Neural crest cell (in vitro differentiated cells): ENCODE data around the gene IFNLR1. TPM values are rescaled to one million over a fixed set of nuclear protein-coding genes. Genes with fewer than 3 reads are reported as not detected.
A peak's percentile ranks its signal among the peaks of the same experiment; 100 is the strongest.

ENCODE experiments used
- DNase-seq: peaks from one replicate; pipeline ENCODE4 v3.0.0; 2021; ENCODE audit warnings: low read depth, mixed read lengths, low spot score
- H3K27ac Mint-ChIP-seq: one replicate; pipeline ENCODE4 v1.8.0; 2021; ENCODE audit warnings: mild to moderate bottlenecking, mixed read lengths; ENCODE audit not compliant: unreplicated experiment
- H3K27me3 Mint-ChIP-seq: 2 replicates; pipeline ENCODE4 v1.8.0; 2021; ENCODE audit warnings: low read depth, mild to moderate bottlenecking, mixed read lengths
- H3K36me3 Mint-ChIP-seq: 2 replicates; pipeline ENCODE4 v1.8.0; 2021; ENCODE audit warnings: low read depth, mild to moderate bottlenecking, mixed read lengths
- H3K4me1 Mint-ChIP-seq: 2 replicates; pipeline ENCODE4 v1.8.0; 2021; ENCODE audit warnings: mixed read lengths
- H3K4me3 Mint-ChIP-seq: one replicate; pipeline ENCODE4 v1.8.0; 2021; ENCODE audit warnings: mild to moderate bottlenecking, mixed read lengths
- H3K9me3 Mint-ChIP-seq: 2 replicates; pipeline ENCODE4 v1.8.0; 2021; ENCODE audit warnings: mixed read lengths
- total RNA-seq: library from RNA; stranded (reverse); gene quantifications from 2 replicates; pipeline ENCODE4 v1.2.1, GENCODE V29; 2021
- TF ChIP-seq, protein P1 (sequence below): fragments of 200-600 bp; sonication (generic); conservative IDR thresholded peaks from 2 replicates; pipeline ENCODE4 v1.5.0; 2021; ENCODE audit warnings: antibody characterized with exemption, mild to moderate bottlenecking

The IFNLR1 gene
- total RNA-seq, 1 donor from 2014 or later = 0.21 TPM

DNA sequence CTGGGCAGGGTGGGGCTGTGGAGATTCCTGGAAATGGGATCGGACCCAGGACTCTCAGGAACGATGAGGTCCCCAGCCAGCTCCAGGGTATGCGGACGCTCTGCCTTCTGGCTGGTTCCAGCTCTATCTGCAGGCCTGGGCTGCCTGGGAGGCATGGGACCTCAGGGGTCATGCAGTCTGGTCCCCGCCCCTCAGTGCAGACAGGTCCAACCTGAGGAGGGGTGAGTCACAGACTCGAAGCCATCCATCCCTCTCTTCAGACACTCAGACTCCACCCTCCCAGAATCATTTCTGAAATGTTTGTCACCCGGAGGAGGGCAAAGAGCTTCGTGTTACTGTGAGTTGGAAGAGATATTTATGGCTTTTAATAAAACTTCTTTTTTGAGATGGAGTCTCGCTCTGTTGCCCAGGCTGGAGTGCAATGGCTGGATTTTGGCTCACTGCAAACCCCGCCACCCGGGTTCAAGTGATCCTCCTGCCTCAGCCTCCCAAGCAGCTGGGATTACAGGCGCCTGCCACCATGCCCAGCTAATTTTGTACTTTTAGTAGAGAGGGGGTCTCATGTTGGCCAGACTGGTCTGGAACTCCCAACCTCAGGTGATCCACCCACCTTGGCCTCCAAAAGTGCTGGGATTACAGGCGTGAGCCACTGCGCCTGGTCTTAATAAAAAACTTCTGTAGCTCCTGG, 69.2 kb downstream of the IFNLR1 start:
- no peaks in the 10 kb centered on the region for H3K9me3 Mint-ChIP-seq
- DNase-seq = no peak
- H3K4me3 Mint-ChIP-seq = no peak overlapping the region
- TF ChIP-seq, protein P1, sequence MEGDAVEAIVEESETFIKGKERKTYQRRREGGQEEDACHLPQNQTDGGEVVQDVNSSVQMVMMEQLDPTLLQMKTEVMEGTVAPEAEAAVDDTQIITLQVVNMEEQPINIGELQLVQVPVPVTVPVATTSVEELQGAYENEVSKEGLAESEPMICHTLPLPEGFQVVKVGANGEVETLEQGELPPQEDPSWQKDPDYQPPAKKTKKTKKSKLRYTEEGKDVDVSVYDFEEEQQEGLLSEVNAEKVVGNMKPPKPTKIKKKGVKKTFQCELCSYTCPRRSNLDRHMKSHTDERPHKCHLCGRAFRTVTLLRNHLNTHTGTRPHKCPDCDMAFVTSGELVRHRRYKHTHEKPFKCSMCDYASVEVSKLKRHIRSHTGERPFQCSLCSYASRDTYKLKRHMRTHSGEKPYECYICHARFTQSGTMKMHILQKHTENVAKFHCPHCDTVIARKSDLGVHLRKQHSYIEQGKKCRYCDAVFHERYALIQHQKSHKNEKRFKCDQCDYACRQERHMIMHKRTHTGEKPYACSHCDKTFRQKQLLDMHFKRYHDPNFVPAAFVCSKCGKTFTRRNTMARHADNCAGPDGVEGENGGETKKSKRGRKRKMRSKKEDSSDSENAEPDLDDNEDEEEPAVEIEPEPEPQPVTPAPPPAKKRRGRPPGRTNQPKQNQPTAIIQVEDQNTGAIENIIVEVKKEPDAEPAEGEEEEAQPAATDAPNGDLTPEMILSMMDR = no peak
- no peaks in the 10 kb centered on the region for H3K4me1 Mint-ChIP-seq
- H3K36me3 Mint-ChIP-seq = no peaks in the 10 kb centered on the region
- H3K27me3 Mint-ChIP-seq = peaks cover 19% of the 10 kb centered on the region
- H3K27ac Mint-ChIP-seq = no peak overlapping the region

DNA sequence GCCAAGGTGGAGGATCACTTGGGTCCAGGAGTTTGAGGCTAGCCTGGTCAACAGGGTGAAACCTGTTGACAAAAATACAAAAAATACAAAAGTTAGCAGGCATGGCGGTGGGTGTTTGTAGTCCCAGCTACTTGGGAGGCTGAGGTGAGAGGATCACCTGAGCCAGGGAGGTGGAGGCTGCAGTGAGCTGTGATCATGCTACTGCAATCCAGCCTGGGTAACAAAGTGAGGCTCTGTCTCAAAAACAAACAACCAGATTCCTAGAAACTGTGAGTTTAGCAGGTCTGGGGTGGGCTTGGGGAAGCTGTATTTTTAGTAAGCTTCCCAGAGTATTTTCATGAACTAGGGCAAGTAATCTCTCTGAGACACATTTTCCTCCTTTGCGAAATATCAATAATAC, 70.0 kb downstream of the IFNLR1 start:
- Mint-ChIP-seq H3K9me3 (no peaks in the 10 kb centered on the region), H3K4me3 (no peak overlapping the region), H3K27ac (no peak overlapping the region), H3K4me1 (no peaks in the 10 kb centered on the region), H3K27me3 (peaks cover 26% of the 10 kb centered on the region), H3K36me3 (no peaks in the 10 kb centered on the region)
- TF ChIP-seq, protein P1 = no peak
- no peak for DNase-seq

- Mint-ChIP-seq H3K27me3 (peaks cover 34% of the 10 kb centered on the region), H3K4me3 (no peak overlapping the region)
- TF ChIP-seq, protein P1 = no peak
Measured at GRCh38 chr1:24114753-24115152, 72.3 kb downstream of the IFNLR1 start.

DNA sequence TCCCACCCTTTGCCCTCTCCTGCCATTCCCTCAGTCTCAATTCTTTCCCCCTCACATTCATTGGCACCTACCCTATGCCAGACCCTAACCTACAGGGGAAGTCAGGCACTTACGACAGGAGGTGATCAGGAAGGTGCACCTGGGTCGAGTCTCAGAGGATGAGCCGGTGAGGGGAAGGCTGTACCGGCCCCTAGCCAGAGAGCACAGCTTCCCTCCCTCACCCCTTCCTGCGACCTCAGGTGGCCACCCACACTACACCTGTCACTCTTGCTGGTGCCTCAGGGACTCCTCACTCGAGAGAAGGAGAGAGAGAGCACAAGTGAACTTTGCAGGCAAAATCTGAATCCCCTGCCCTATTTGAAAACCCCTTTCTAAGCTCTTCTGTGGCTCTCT, 73.5 kb downstream of the IFNLR1 start:
- no peak for DNase-seq
- TF ChIP-seq, protein P1 = no peak
- no peak overlapping the region for H3K27ac Mint-ChIP-seq
- peaks cover 5% of the 10 kb centered on the region for H3K4me1 Mint-ChIP-seq
- H3K4me3 Mint-ChIP-seq = no peak overlapping the region
- H3K27me3 Mint-ChIP-seq = peaks cover 34% of the 10 kb centered on the region
- H3K36me3 Mint-ChIP-seq = no peaks in the 10 kb centered on the region
- H3K9me3 Mint-ChIP-seq = no peaks in the 10 kb centered on the region

More at GRCh38 chr1:24114753-24115152, 72.3 kb downstream of the IFNLR1 start:
- no peak overlapping the region for H3K27ac Mint-ChIP-seq
- H3K4me1 Mint-ChIP-seq = peaks cover 5% of the 10 kb centered on the region
- DNase-seq = no peak
- no peaks in the 10 kb centered on the region for H3K36me3 Mint-ChIP-seq
- H3K9me3 Mint-ChIP-seq = no peaks in the 10 kb centered on the region

DNA sequence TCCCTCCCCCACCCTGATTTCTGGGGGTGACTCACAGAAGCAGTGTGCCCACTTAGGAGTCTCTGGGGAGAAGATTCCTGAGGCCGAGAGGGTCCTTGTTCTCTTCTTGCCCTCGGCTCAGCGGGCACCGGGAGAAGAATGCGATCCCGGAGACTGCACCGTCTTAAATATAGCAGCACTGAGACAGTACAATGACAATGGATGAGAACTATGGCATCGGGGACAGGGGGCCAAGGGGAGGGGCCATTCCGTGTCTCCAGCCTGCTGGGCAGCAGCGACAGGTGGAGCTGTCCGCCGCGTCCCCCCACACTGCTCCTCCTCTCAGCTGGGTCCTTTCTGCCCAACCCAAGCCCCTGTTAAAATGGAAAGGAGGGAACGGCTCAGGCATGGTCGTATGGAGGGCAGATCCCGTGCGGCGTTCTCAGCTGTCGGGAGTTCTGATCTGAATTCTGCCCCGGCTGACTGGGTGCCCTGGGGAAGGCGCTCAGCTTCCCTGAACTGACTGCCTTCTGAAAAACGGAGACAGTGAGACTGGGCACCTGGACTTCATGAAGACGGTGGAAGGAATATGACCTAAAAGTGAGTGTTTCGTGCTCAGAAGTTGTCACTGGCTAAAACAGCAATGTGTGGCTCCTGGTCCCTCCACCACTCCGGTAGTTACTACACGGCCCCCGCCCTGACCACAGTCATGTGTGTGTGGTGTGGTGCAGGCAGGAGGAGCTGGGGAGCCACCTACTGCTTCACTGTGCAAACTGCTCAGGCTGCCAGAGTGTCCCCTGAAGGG, 74.9 kb downstream of the IFNLR1 start, which contains the start of gene MYOM3:
TSS of gene MYOM3 (minus strand) at position 140 of the 784 bp plus-strand sequence. CDS start 3,499 bp downstream, outside the sequence.
- H3K4me1 Mint-ChIP-seq = peaks cover 11% of the 10 kb centered on the region
- DNase-seq = no peak
- no peak within 1 kb of the TSS for H3K27ac Mint-ChIP-seq
- peaks cover 34% of the 10 kb centered on the region for H3K27me3 Mint-ChIP-seq
- H3K36me3 Mint-ChIP-seq = no peaks in the 10 kb centered on the region
- H3K4me3 Mint-ChIP-seq = no peak within 1 kb of the TSS
- no peaks in the 10 kb centered on the region for H3K9me3 Mint-ChIP-seq
- TF ChIP-seq, protein P1 = peak; percentile 49
